DND-41 (cell line): ENCODE measurements around the gene MTERF4.

Experiments
- EZH2 ChIP-seq: IDR thresholded peaks from 3 replicates; pipeline ENCODE4 v1.6.1; 2012; ENCODE audit warnings: borderline replicate concordance, low read depth, mild to moderate bottlenecking, moderate library complexity, low read length, inconsistent platforms; ENCODE audit not compliant: severe bottlenecking
- TF ChIP-seq, protein P1 (sequence below): IDR thresholded peaks from 2 replicates; pipeline ENCODE4 v1.5.1; 2012; ENCODE audit warnings: borderline replicate concordance, low read length, moderate library complexity, mild to moderate bottlenecking; ENCODE audit not compliant: poor library complexity, severe bottlenecking; ENCODE audit errors: extremely low read depth

GRCh38 chr2:241128266-241128665 is 26.2 kb upstream of the MTERF4 start:
- TF ChIP-seq, protein P1, sequence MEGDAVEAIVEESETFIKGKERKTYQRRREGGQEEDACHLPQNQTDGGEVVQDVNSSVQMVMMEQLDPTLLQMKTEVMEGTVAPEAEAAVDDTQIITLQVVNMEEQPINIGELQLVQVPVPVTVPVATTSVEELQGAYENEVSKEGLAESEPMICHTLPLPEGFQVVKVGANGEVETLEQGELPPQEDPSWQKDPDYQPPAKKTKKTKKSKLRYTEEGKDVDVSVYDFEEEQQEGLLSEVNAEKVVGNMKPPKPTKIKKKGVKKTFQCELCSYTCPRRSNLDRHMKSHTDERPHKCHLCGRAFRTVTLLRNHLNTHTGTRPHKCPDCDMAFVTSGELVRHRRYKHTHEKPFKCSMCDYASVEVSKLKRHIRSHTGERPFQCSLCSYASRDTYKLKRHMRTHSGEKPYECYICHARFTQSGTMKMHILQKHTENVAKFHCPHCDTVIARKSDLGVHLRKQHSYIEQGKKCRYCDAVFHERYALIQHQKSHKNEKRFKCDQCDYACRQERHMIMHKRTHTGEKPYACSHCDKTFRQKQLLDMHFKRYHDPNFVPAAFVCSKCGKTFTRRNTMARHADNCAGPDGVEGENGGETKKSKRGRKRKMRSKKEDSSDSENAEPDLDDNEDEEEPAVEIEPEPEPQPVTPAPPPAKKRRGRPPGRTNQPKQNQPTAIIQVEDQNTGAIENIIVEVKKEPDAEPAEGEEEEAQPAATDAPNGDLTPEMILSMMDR: no peak
- no peak for TF ChIP-seq EZH2
